ENCODE results near the gene SYCP2L.

DNA sequence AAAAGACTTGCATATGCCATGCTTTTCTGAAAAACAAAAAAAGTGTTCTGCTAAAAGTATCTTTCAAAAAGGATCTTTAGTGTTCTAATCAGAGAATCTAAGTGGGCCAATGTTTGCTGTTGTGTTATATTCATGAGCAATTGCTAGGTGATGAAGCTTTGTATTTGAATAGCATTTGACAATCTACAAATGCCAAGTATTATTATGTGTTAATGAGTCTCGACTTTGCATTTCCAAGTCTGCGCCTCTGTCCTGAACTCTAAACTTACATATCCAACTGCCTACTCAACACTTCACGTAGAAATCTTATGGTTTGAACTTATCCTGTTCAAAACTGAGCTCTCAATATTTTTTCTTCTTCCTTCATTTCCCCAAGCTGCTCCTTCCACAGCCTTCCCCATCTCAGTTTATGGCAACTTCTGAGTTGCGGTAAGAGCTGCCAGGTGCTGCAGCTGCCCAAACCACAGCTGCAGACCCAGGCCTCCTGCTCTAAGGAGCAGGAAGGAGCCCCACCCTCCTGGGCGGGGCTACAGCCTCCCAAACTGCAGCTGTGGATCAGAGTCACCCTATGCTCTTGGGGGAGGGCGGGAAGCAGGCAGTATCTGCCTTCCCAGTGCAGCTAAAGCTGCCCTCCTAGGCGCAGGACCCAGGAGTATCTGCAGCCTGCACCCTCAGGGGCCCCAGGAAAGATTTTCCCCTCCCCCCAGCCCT lies 31.8 kb upstream of the SYCP2L start:
- TF ChIP-seq, protein P1, sequence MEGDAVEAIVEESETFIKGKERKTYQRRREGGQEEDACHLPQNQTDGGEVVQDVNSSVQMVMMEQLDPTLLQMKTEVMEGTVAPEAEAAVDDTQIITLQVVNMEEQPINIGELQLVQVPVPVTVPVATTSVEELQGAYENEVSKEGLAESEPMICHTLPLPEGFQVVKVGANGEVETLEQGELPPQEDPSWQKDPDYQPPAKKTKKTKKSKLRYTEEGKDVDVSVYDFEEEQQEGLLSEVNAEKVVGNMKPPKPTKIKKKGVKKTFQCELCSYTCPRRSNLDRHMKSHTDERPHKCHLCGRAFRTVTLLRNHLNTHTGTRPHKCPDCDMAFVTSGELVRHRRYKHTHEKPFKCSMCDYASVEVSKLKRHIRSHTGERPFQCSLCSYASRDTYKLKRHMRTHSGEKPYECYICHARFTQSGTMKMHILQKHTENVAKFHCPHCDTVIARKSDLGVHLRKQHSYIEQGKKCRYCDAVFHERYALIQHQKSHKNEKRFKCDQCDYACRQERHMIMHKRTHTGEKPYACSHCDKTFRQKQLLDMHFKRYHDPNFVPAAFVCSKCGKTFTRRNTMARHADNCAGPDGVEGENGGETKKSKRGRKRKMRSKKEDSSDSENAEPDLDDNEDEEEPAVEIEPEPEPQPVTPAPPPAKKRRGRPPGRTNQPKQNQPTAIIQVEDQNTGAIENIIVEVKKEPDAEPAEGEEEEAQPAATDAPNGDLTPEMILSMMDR (IDR thresholded peaks at IDR 0.05; ENCODE audit: control extremely low read depth in 1 of 3, insufficient read depth in 1 of 3, low read depth in 1 of 3, low read length in 3 of 3) = no peak
- TF ChIP-seq POLR2A (IDR thresholded peaks at IDR 0.05; ENCODE audit: control extremely low read depth in 1 of 2, low read depth in 2 of 2, low read length in 2 of 2) (no peak), KDM5A (IDR thresholded peaks at IDR 0.05; ENCODE audit: low read length) (no peak), RAD21 (IDR thresholded peaks at IDR 0.05 in 1 of 2, conservative IDR thresholded peaks at IDR 0.05 in 1 of 2; ENCODE audit: low read depth in 2 of 2, low read length in 2 of 2) (no peak)
